Activated naive CD4-positive, alpha-beta T cell treated with anti-CD3 and anti-CD28 coated beads, Interleukin-2, amount 50 U/mL, for 16 hours (primary cell): Measurements from ENCODE around the gene TBC1D7.

ENCODE experiments used
- DNase-seq: peaks from one replicate; pipeline ENCODE4 v3.0.0-alpha.2; 2020

TBC1D7 gene

GRCh38 chr6:13289789-13290318 lies 38.5 kb downstream of the TBC1D7 start:
- no peak for DNase-seq

- no peak for DNase-seq
These were observed 39.4 kb downstream of the TBC1D7 start for GRCh38 chr6:13288969-13289391.

GRCh38 chr6:13288481-13288880 lies 39.9 kb downstream of the TBC1D7 start:
- DNase-seq, result no peak

- DNase-seq, result no peak
These were observed 41.2 kb downstream of the TBC1D7 start for GRCh38 chr6:13287104-13287503.

GRCh38 chr6:13286181-13286580 lies 42.2 kb downstream of the TBC1D7 start:
- DNase-seq, result no peak

- no peak for DNase-seq
These were observed 42.6 kb downstream of the TBC1D7 start for GRCh38 chr6:13285705-13286104.

- DNase-seq, result no peak
These were observed 43.7 kb downstream of the TBC1D7 start for GRCh38 chr6:13284646-13285045.

- DNase-seq, result no peak
These were observed 45.0 kb downstream of the TBC1D7 start for GRCh38 chr6:13283331-13283730.

GRCh38 chr6:13282393-13283069 lies 45.8 kb downstream of the TBC1D7 start:
- DNase-seq, result no peak

GRCh38 chr6:13281686-13282085 lies 46.7 kb downstream of the TBC1D7 start:
- DNase-seq, result no peak

- no peak for DNase-seq
These were observed 48.1 kb downstream of the TBC1D7 start for GRCh38 chr6:13280254-13280653.

GRCh38 chr6:13278991-13279390 lies 49.3 kb downstream of the TBC1D7 start:
- DNase-seq, result no peak

GRCh38 chr6:13278164-13278563 lies 50.2 kb downstream of the TBC1D7 start:
- no peak for DNase-seq

GRCh38 chr6:13277231-13277630 lies 51.1 kb downstream of the TBC1D7 start:
- DNase-seq, result no peak

- no peak for DNase-seq
These were observed 52.8 kb downstream of the TBC1D7 start for GRCh38 chr6:13275435-13275989.

GRCh38 chr6:13274707-13275434 lies 53.5 kb downstream of the TBC1D7 start:
- DNase-seq, result no peak

- peak; percentile 64 for DNase-seq
These were observed 54.2 kb downstream of the TBC1D7 start for GRCh38 chr6:13273931-13274706.

- no peak for DNase-seq
These were observed 55.0 kb downstream of the TBC1D7 start for GRCh38 chr6:13273202-13273930.

- no peak for DNase-seq
These were observed 55.9 kb downstream of the TBC1D7 start for GRCh38 chr6:13272131-13273046.

- no peak for DNase-seq
These were observed 59.3 kb downstream of the TBC1D7 start for GRCh38 chr6:13268913-13269518.

- no peak for DNase-seq
These were observed 61.1 kb downstream of the TBC1D7 start for GRCh38 chr6:13267142-13267651.
